ENCODE measurements around the gene CCDC85B.

DNA sequence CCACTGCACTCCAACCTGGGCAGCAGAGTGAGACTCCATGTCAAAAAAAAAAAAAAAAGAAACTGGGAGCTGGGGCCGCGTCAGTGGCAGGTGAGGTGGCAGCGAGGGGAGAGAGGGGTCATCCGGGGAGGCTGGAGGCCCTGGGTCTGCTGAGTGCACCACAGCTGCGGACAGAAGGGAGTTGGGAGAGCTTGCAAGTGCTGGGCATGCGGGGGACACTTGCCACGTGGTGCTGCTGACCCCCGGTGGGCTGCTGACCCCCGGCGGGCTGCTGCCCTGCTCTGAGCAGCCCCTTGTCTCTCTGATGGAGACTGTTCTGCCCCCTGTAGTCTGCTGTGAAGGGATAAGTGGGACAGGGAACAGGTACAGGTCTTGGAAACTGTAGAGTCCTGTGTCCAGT, 31.4 kb downstream of the CCDC85B start:
- TF ChIP-seq, protein P1, sequence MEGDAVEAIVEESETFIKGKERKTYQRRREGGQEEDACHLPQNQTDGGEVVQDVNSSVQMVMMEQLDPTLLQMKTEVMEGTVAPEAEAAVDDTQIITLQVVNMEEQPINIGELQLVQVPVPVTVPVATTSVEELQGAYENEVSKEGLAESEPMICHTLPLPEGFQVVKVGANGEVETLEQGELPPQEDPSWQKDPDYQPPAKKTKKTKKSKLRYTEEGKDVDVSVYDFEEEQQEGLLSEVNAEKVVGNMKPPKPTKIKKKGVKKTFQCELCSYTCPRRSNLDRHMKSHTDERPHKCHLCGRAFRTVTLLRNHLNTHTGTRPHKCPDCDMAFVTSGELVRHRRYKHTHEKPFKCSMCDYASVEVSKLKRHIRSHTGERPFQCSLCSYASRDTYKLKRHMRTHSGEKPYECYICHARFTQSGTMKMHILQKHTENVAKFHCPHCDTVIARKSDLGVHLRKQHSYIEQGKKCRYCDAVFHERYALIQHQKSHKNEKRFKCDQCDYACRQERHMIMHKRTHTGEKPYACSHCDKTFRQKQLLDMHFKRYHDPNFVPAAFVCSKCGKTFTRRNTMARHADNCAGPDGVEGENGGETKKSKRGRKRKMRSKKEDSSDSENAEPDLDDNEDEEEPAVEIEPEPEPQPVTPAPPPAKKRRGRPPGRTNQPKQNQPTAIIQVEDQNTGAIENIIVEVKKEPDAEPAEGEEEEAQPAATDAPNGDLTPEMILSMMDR (IDR thresholded peaks at IDR 0.05) = no peak
- no peak for TF ChIP-seq POLR2A (IDR thresholded peaks at IDR 0.05)
